ENCODE data around the gene NT5DC4. TPM values are rescaled to one million over a fixed set of nuclear protein-coding genes. Genes with fewer than 3 reads are reported as not detected.

The NT5DC4 gene
- total RNA-seq, 1 donor from 2014 or later = not detected

GRCh38 chr2:112749755-112750559 is 29.1 kb downstream of the NT5DC4 start:
- DNase-seq (ENCODE audit: low spot score in 2 of 2) = peak in 1 of 2 donors; percentile 54
- FAIRE-seq = no peak

- DNase-seq (ENCODE audit: low spot score in 2 of 2) = no peak
- no peak for FAIRE-seq
Observed at GRCh38 chr2:112750560-112750843, 29.7 kb downstream of the NT5DC4 start.

- FAIRE-seq = no peak
Observed at GRCh38 chr2:112751451-112752197, 30.8 kb downstream of the NT5DC4 start.

GRCh38 chr2:112752667-112753066 is 31.8 kb downstream of the NT5DC4 start:
- no peak for DNase-seq (ENCODE audit: low spot score in 2 of 2)
- no peak for FAIRE-seq

More at GRCh38 chr2:112751451-112752197, 30.8 kb downstream of the NT5DC4 start:
- DNase-seq (ENCODE audit: low spot score in 2 of 2) = no peak

DNA sequence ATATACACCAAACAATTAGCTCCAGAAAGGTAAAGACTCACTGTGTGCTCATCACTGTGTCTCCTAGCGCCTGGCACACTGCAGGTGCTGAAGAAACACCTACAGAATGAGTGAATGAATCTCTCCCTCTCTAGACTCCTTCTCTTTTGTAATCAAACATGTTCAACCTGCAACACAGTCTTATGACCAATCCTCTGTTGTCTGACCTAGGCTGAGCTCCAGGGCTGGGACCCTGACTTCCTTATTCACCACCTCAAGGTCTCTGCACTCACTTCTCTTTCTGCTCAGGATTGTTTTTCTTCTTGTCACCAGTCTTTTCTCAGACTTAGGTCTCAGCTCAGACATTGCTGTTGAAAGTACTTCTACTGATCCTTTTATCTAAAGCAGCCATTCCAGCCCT is 33.7 kb downstream of the NT5DC4 start:
- no peak for FAIRE-seq
- no peak for DNase-seq (ENCODE audit: low spot score in 2 of 2)

GRCh38 chr2:112755444-112755843 is 34.6 kb downstream of the NT5DC4 start:
- DNase-seq (ENCODE audit: low spot score in 2 of 2) (no peak), FAIRE-seq (no peak)

- no peak for FAIRE-seq
Observed at GRCh38 chr2:112756207-112756606, 35.4 kb downstream of the NT5DC4 start.

GRCh38 chr2:112757265-112757664 is 36.4 kb downstream of the NT5DC4 start:
- DNase-seq (ENCODE audit: low spot score in 2 of 2) (no peak), FAIRE-seq (no peak)

More at GRCh38 chr2:112756207-112756606, 35.4 kb downstream of the NT5DC4 start:
- no peak for DNase-seq (ENCODE audit: low spot score in 2 of 2)

- no peak for DNase-seq (ENCODE audit: low spot score in 2 of 2)
- no peak for FAIRE-seq
Observed at GRCh38 chr2:112758711-112759110, 37.9 kb downstream of the NT5DC4 start.

DNA sequence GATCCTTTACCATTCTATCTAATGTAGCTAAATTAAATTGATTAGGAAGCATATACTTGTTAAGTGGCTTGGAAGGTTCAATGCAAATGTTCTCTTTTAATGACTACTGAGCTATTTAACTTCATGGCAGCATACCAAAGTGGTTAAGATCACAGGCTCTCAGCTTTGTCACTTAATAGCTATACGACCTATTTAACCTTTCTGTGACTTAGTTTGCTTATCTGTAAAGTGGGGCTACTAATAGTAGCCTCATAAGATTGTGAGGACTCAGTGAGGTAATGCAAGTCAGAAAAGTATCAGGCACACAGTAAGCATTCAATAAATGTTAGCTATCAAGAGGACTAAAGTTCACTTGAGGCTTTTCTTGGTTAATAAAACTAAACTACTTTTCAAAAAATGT is 39.3 kb downstream of the NT5DC4 start:
- DNase-seq (ENCODE audit: low spot score in 2 of 2) (no peak), FAIRE-seq (no peak)

- no peak for DNase-seq (ENCODE audit: low spot score in 2 of 2)
- no peak for FAIRE-seq
Observed at GRCh38 chr2:112762276-112762675, 41.5 kb downstream of the NT5DC4 start.

GRCh38 chr2:112764071-112765044 is 43.5 kb downstream of the NT5DC4 start, which contains the start of gene CKAP2L:
Gene CKAP2L (minus strand): TSS chr2:112764609. CDS start chr2:112764598, 11 bp downstream.
- FAIRE-seq (peak; percentile 51), DNase-seq (ENCODE audit: low spot score in 2 of 2) (peak; percentile 88 to 96)

- DNase-seq (ENCODE audit: low spot score in 2 of 2) (no peak), FAIRE-seq (no peak)
Observed at GRCh38 chr2:112765251-112765650, 44.4 kb downstream of the NT5DC4 start.

DNA sequence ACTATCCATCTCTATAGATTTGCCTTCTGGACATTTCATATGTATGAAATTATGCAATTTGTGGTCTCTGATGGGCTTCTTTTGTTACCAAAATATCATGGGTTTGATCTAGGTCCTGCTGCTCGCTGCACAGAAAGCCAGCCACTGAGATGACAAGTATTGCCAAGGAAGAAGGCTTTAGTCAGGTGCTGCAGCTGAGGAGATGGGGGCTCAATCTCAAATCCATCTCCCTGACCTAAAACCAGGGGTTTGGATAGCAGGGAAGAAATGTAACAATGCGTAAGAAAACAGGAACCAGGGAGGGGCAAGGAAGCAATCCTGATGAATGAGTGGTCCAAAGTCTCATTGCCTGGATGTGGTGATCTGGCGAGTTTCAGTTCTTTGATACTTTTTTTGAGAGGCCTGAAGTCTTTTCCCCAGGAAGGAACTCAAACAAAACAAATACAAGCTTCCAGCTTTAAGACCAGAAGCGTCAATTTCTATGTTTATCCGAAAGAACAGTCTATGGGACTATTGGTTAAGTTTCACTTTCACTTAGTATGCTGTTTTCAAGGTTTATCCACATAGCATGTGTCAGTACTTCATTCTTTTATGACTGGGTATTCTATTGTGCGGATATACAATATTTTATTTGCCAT is 47.0 kb downstream of the NT5DC4 start:
- FAIRE-seq (no peak), DNase-seq (ENCODE audit: low spot score in 2 of 2) (no peak)

- no peak for FAIRE-seq
Observed at GRCh38 chr2:112768432-112768831, 47.6 kb downstream of the NT5DC4 start.

GRCh38 chr2:112772322-112772721 is 51.5 kb downstream of the NT5DC4 start:
- no peak for FAIRE-seq
- DNase-seq (ENCODE audit: low spot score in 2 of 2) = no peak

More at GRCh38 chr2:112768432-112768831, 47.6 kb downstream of the NT5DC4 start:
- no peak for DNase-seq (ENCODE audit: low spot score in 2 of 2)

DNA sequence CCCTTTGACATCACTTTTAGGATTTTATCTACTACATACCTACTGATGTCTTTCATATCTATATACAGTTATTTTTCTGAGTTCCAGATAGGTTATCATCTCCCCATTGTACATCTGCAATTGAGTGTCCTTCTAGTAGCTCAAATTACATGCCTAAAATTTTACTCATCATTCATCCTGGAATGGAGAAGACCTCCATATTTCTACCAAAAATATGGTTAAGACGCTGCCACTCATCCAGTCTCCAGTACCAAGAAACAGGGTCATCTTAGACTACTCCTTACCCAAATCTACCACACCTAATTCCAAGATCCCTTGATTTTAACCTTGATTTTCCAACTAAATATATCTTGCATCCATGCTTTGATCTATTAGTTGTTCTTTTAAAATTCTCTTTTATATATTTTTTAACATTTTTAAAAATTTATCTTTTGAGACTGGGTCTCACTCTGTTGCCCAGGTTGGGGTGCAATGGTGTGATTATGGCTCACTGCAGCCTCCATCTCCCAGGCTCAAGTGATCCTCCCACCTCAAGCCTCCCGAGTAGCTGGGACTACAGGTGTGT is 52.2 kb downstream of the NT5DC4 start:
- FAIRE-seq = no peak
- DNase-seq (ENCODE audit: low spot score in 2 of 2) = no peak

DNA sequence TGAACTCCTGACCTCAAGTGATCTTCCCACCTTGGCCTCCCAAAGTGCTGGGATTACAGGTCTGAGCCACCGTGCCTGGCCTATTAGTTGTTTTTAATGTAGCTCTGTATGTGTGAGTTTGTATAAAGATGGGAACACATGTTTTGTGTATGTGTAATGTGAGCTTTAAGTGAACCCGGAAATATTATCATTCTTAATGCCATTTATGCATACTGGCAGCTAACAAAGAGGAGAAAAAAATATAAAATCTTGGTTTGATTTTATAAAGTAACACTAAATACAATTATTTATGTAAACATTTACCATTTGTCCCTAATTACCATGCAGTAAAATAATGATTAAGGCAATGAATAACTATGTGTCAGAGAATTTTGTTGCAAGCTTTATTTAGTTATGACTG is 52.7 kb downstream of the NT5DC4 start:
- DNase-seq (ENCODE audit: low spot score in 2 of 2) (no peak), FAIRE-seq (no peak)

DNA sequence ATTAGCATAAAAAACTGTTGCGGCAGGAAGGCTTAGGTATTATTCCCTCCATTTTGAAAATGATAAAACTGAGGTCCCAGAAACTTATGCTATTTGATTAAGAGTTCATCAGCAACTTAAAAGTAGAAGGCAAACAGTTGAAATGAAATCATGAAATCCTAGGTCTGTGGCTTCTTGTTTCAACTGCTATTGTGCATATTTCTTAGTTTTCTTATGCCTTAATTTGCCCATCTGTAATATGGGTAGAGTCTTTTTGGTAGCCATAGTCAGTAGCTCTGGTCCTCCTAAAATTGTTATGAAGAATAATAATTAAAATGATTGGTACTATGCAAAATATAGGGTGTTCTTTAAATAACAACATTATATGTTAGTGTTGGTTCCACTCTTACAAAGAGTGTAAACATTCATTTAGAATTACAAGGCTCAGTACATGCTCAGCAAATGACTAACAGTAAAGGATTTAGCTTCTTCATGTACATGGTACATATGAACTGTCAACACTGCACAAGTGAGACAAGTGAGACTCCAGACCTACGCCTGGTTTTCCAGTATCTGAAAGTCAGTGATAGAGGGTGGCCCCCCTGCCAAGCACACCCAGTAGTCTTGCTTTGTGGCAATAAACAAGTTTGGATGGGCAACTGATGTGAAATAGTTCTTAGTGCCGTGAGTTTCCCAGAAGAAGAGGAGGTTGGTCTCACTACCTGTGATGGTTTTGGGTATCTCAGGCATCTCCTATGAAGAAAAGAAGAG is 53.9 kb downstream of the NT5DC4 start:
- no peak for FAIRE-seq
- DNase-seq (ENCODE audit: low spot score in 2 of 2) = no peak

Measured in frontal cortex (tissue), 4 donors.